Posterior vena cava (tissue), 2 donors: ENCODE results near the gene IFT122. TPM values are rescaled to one million over a fixed set of nuclear protein-coding genes. Genes with fewer than 3 reads are reported as not detected.
"Not testable (repeated sequence)": the region's sequence is repeated elsewhere in the genome, so short reads cannot be mapped to it uniquely, and the experiment has no call there.

ENCODE experiments used
- DNase-seq: peaks from one replicate; pipeline ENCODE4 v3.0.0-alpha.2; 2020; ENCODE audit warnings: low spot score
- intact Hi-C, 2 donors: fragments of 100-400 bp; cut with DNase I; formaldehyde crosslinking; loops; one replicate each; pipeline versions ENCODE4 v1.14.1 to v1.14.2; 2022 to 2023
- total RNA-seq, 2 donors: library from RNA; stranded (reverse); fragmentation: NEBNext Ultra II Directional; extraction: Animal tissue kit (Norgen Biotek cat#: 25700); gene quantifications; one replicate each; pipeline ENCODE4 v1.2.1, GENCODE V29; 2021
- donor health status: DM: yes; HTN: yes; CAD: no.
- donor health status: DM: yes; HTN: yes; CAD: no.

IFT122 gene
- total RNA-seq, 2 donors from 2014 or later: 22.0 to 22.5 TPM

- no peak for DNase-seq
- intact Hi-C loops: loop anchor here in 1 of 2 donors (10.0 kb wide), 2 partner anchors 337 to 447 kb away; no protein-coding TSS in a partner anchor
Observed at GRCh38 chr3:129487183-129487867, 47.3 kb downstream of the IFT122 start.

GRCh38 chr3:129487868-129488335 is 47.9 kb downstream of the IFT122 start:
- DNase-seq: not testable (repeated sequence)
- intact Hi-C loops: loop anchor here in 1 of 2 donors (10.0 kb wide), 2 partner anchors 337 to 447 kb away; no protein-coding TSS in a partner anchor

- intact Hi-C loops: loop anchor here in 1 of 2 donors (10.0 kb wide), 2 partner anchors 336 to 446 kb away; no protein-coding TSS in a partner anchor
Observed at GRCh38 chr3:129489258-129489657, 49.2 kb downstream of the IFT122 start.

GRCh38 chr3:129490273-129490675 is 50.2 kb downstream of the IFT122 start:
- peak; percentile 96 for DNase-seq
- intact Hi-C loops: no loop called here

More at GRCh38 chr3:129489258-129489657, 49.2 kb downstream of the IFT122 start:
- not testable (repeated sequence) for DNase-seq

GRCh38 chr3:129491077-129491476 is 51.1 kb downstream of the IFT122 start:
- DNase-seq, intact Hi-C loops: not testable (repeated sequence)

- intact Hi-C loops: no loop called here
- DNase-seq: no peak
Observed at GRCh38 chr3:129491794-129492193, 51.8 kb downstream of the IFT122 start.

GRCh38 chr3:129492691-129493090 is 52.7 kb downstream of the IFT122 start:
- no peak for DNase-seq
- intact Hi-C loops: no loop called here

GRCh38 chr3:129493206-129493605 is 53.2 kb downstream of the IFT122 start:
- DNase-seq: no peak
- intact Hi-C loops: no loop called here

- intact Hi-C loops, DNase-seq: not testable (repeated sequence)
Observed at GRCh38 chr3:129494499-129494898, 54.5 kb downstream of the IFT122 start.

- DNase-seq: peak; percentile 65
- intact Hi-C loops: not testable (repeated sequence)
Observed at GRCh38 chr3:129495006-129495639, 55.1 kb downstream of the IFT122 start.

GRCh38 chr3:129497876-129498275 is 57.9 kb downstream of the IFT122 start:
- intact Hi-C loops, DNase-seq: not testable (repeated sequence)

GRCh38 chr3:129498603-129499488 is 58.8 kb downstream of the IFT122 start:
- intact Hi-C loops: not testable (repeated sequence)

GRCh38 chr3:129499604-129500333 is 59.7 kb downstream of the IFT122 start:
- intact Hi-C loops: loop anchor here in 1 of 2 donors (5.0 kb wide), 1 partner anchor 108 kb away; the partner anchor contains the start of gene PLXND1
- DNase-seq: not testable (repeated sequence)

More at GRCh38 chr3:129498603-129499488, 58.8 kb downstream of the IFT122 start:
- DNase-seq: not testable (repeated sequence)

- no peak for DNase-seq
- intact Hi-C loops: loop anchor here in 1 of 2 donors (5.0 kb wide), 1 partner anchor 107 kb away; the partner anchor contains the start of gene PLXND1
Observed at GRCh38 chr3:129500334-129500658, 60.3 kb downstream of the IFT122 start.

GRCh38 chr3:129501630-129502029 is 61.6 kb downstream of the IFT122 start:
- no peak for DNase-seq
- intact Hi-C loops: loop anchor here in 1 of 2 donors (5.0 kb wide), 1 partner anchor 106 kb away; the partner anchor contains the start of gene PLXND1

GRCh38 chr3:129502641-129503408 is 62.8 kb downstream of the IFT122 start:
- DNase-seq: no peak
- intact Hi-C loops: loop anchor here in 1 of 2 donors (5.0 kb wide), 1 partner anchor 104 kb away; the partner anchor contains the start of gene PLXND1

- DNase-seq: no peak
- intact Hi-C loops: loop anchor here in 1 of 2 donors (5.0 kb wide), 1 partner anchor 104 kb away; the partner anchor contains the start of gene PLXND1
Observed at GRCh38 chr3:129503471-129504291, 63.7 kb downstream of the IFT122 start.
